GM21717 (cell line): ENCODE results near the gene TEX26.

Source experiments
- ATAC-seq: cut with Tn5 transposase; IDR thresholded peaks from one replicate; pipeline ENCODE4 v1.9.1; 2021; ENCODE audit warnings: mild to moderate bottlenecking, moderate library complexity; ENCODE audit not compliant: unreplicated experiment

Gene TEX26

DNA sequence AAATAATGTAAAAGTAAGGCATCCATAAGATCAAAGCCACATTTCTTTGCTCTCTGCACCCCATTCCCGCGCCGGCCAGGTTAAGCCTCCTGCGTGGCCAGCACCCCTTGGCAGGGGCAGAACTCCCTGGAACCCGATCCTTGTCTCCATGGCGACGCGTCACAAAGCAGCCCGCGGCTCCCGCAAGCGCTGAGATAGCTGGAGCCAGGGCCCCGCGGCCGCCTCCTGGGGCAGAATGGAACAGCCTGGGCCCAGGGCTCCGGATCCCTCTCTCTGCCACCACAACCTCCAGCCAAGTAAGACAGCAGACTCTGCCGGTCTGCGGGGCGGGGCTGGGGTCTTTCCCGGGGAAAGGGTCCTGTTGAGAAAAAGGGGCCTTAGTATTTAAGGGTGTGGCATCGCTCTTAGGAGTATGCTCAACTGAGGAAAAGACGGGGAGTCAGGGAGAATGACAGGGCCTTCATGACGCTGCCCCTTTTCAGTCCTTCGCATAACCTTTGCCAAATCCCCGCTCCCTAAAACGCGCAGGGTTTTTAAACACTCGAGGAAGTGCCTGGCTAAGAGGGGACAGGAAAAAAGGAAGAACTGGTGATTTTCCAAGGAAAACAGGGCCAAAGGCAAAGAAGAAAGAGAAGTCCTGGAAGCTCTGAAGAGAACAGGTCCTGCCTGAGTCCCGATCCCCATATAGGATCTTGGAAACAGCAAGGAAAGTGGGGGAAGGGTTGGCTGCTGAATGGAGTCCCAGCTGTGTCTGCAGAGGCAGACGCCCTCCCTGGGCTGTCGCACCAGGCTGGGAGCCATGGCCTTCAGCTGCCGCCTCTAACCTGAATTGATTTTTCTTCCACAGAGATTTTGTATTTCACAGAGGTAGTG lies at the start of gene TEX26:
TSS of gene TEX26 (plus strand) at position 176 of the 873 bp plus-strand sequence. CDS start at position 236, 60 bp downstream.
- no peak for ATAC-seq

DNA sequence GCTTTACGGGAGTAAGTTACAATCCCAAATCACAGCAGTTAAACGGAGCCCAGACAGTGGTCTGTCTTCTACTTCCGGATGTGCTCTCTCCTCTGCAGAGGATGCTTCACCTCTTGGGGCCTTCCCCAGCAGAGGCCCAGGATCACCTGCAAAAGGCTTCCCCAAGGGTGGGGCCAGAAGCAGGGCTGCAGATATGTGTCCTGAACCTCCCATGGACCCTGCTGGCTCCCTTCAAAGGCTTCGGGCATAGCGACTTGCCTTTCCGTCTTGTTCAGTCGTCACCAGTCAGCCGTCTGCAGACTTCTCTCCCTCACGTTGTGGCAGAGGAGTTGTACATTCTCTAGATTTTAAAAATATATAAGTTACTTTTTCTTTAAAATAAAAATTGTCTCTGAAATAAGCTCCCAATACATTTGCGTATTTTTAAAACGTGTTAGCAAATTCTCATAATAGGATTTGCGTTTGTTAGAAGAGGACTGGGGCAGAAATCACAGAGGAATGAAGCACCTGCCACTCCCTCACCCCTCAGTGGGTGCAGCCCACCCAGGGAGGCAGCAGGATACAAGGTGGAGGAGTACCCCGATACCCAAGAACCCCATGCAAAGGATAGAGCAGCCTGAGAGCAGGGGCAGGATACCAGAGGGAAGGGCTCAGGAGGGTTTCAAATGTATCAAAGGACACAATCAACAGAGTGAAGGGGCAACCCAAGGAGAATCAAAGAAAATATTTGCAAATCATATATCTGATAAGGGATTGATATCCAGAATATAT lies 49.3 kb upstream of the TEX26 start:
- no peak for ATAC-seq

DNA sequence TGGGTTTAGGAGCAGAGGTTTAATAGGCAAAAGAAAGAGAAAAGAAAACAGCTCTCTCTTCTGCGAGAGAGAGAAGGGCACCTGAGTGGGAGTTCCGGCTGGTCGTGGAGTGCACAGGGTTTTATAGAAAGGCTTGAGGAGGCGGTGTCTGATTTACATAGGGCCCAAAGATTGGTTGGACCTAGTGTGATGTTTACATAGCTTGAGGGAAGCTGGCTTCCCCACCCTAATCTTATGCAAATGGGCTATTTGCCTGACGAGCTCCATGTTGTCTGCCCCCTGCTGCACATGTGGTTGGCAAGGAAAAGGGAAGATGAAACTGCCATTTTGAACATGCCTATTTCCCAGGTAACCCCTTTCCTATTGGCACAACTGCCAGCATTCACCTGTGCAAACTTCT lies 47.9 kb upstream of the TEX26 start:
- ATAC-seq = no peak

DNA sequence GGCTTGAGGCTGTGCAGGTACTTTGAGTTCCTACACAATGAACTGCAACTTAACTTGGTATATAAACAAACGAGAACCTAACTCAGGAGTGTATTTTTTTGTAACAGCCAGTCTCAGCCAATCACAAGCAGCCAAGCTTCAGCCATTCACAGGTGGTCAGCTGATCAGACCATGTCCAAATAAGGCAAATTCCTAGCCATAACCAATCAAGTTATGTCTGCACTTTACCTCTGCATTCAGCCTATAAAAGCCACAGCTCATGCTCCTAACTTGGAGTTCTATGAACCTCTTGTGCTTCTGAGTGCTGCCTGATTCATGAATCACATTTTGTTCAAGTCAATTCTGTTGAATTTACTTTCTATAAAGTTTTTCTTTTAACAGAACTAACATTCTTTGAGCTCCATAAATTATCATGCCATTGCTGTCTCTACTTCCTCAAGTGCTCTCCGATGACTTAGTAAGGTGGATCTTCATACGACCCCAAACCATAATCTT lies 43.2 kb upstream of the TEX26 start:
- no peak for ATAC-seq

DNA sequence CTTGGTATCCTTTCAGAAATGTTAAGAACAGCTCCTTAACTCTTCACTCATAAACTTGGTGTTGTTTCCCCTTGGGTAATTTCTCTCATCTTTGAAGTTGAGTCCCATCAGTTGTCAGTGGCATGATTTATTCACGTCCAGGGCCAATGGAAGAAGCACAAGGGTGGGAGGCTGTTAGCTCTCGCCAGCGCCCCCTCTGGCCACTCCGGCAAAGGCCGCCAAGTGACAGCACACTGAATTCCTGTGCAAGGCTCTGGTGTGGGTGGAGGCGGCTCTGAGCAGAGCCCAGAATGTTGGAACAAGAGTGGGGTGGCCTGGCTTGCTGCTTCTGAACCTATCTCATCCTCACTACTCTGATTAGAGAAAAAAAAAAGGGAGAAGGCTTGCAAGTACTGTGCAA lies 39.5 kb upstream of the TEX26 start:
- no peak for ATAC-seq

DNA sequence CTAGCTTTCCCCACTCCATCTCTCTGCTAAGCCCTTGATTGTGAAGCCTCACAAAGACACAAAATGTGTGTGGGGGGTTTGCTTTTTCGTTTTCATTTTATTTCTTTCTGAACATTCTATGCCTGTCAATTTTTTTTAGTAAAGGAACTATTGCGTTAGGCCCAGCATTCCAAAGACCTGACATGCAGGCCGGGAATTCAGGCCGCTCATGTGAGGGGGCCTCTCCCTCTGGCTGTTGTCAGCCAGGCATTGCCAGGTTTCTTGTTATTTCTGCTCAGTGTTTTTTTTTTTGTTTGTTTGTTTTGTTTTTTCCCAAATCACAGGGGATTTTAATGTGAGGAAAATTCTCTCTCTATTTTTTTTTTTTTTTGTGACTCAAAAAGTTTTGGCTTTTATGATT lies 36.7 kb upstream of the TEX26 start:
- ATAC-seq = no peak

DNA sequence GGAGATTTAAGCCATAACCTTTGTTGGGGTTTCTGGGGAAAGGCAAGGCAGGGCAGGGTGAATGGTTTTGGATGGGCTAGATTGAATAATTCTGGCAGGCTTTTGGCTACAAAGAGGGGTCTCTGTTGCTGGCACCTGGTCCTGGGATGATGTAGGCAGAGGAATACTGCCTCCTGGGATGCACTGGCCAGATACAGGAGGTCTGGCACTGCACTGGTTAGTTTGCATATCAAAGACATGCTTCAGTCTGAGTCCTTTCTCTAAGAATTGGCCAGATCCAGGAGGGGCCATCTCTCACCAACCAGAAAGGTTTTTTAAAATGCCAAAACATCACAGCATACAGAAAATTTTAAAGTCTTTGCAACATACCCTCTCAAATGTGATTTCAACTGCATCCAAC lies 34.4 kb upstream of the TEX26 start:
- ATAC-seq = no peak

DNA sequence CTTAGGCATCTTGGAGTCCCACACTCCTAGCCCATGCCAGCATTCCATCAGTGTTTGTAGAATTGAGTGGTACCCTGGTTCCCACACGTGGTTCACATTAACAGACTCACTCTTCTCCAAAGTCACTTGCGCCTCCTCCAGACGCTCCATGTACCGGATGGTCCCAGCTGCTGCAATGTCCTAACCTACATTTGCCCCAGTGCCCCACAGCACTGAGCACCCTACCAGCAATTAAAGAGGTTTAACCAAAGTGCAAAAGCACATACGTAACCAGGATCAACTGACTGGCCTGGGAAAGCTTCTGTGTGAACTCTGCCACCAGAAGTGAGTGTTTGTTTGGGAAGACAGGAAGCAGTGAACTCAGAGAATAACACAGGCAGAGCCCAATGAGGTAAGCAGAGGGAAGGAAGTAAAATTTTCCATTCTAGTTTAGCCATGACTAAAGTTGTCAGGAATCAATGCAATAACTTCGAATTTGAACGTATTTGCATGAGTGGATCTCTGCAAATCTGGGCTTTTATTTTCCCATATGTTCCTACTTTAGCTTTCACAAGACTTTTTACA lies 33.7 kb upstream of the TEX26 start:
- no peak for ATAC-seq

DNA sequence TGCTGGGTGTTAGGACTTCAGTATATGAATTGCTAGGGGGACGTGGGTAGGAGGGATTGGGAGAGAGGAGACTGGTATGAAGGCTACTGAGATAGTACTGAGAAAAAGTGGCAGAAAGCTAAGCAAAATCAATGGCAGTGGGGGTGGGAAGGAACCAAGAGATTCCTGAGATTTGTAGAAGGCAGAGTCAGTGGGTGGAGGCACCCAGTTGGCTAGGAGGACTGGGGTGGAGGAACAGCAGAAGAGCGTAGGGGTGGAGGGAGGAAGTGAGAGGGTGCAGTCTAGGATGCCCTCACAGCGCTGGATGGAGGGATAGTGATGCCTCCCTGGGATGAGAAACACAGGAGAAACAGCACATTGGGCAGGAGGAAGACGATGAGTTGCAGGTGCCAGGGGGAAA lies 32.0 kb upstream of the TEX26 start:
- ATAC-seq = no peak

DNA sequence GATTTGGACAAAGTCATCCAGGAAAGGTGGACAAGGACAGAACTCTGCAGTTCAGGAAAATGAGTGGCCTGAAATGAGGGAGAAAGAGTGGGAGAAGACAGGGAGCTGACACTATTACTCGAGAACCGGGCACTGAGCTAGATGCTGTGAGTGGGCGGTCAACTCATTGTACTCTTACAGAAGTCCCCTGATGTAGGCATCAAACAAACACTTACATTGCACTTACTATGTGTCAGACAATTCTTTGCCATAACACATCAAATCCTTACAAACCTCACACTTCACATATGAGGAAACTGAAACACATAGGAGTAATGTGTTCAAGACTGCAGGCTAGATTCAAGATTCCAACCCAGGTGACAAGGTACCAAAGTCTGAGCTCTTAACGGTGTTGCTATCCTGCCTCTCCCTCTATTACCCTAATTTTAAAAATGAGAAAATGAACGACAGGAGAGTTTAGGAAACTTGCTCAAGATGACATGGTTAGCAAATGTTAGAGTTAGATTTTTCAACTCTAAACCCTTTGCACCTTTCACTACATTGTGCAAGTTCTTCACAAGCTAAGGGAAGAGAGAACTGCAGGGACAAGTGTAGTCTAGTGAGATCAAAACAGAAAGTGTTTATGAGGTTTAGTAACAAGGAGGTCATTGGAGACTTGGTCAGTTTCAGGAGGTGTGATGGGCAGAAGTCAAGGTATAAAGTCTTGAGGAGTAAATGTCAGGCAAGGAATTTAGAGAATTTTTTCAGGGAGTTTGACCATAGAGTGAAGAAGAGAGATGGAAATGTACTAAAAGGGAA lies 31.3 kb upstream of the TEX26 start:
- ATAC-seq = no peak

DNA sequence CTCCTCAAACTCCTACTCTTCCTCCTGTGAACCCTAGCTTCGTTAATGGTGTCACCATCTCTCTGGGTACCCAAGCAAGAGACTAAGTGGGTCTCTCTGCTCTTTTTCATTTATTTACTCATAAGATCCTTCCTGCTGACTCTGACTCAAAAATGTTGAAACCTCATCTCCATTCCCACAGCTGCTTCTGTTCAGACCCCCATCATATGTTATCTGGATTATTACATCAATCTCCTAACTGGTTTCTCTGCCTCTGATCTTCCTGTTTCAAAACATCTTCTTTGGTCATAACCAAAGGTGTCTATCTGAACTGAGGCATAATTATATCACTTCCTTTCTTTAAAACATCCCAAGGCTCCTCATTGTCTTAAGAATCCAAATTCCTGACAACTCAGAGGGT lies 28.4 kb upstream of the TEX26 start:
- ATAC-seq = no peak

DNA sequence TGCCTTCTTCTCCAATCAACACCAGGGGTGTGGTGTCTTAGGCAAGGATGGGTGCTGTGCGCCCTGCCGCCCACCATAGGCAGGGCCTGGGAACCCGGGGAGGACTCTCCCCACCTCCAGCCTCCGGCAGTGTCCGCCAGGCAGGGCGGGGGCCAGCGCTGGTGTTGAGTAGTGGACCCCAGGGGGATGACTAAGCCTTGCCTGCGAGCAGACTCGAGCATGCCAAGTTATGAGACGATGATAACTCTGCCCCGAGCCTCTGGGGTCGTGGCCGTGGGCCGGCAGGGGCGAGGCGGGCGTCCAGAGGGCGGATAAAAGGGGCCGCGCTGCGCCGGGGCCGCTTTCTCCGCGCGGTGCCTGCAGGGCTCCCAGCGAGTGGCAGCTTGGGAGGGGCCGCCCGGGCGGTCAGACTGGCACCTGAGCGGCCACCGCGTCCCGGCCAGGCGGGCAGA lies 26.5 kb upstream of the TEX26 start, which contains the start of gene MEDAG:
TSS of gene MEDAG (plus strand) at position 340 of the 452 bp plus-strand sequence. CDS start 245 bp downstream, outside the sequence.
- no peak for ATAC-seq

DNA sequence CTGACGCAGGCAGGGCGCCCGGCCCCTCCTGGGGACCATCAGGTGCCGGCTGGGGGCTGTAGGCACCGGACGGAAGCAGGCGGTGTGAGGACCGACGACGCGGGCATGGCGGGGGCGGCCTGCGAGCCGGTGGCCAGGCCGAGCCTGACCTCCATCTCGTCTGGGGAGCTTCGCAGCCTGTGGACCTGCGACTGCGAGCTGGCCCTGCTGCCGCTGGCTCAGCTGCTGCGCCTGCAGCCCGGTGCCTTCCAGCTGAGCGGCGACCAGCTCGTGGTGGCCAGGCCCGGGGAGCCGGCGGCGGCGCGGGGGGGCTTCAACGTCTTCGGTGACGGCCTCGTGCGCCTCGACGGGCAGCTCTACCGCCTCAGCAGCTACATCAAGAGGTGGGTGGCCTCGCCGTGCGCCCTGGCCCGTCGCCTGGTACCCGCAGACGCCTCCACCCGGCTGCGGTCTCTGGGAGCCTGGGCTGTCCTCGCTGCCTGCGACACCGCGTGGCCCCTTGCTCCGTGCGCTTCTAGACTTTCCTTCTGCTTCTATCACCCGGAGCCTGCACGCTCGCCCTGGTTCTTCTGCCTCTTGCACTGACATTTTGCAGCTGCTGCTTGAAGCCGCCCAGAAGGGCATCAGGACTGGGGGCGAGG lies 25.9 kb upstream of the TEX26 start:
- ATAC-seq = no peak

DNA sequence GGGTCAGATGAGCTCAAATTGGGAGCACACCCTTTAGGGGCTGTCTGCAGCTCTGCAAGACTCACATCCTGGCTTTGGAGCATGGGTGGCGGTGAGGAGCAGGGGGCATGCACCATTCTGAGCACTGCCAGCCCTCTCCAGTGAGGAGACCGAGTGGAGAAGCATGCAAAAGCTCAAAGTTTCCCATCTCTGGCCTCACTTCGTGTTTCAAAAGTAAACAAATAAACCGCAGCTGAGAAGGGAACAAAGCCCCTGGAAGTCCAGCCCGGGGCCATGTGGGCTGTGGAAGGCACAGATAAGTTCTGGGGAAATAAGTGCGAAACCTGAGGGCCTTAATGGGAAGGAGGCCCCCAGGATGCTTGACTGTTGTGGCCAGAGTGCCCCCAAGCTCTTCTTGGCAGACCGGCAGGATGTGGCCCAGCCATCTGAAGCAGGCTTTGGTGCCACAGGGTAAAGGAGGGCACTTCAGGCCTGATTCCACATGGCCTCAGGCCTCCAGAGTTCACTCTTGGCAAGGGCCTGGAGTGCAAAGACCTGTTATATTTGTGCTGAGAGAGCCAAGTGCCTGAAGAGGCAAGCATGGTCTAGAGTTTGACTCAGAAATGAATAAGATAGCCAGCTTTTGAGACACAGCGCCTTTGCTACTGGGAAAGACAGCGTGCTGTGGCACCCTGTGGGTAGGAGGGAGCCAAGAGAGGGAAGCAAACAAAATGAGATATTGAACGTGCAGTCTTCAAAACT lies 25.2 kb upstream of the TEX26 start:
- ATAC-seq = no peak

DNA sequence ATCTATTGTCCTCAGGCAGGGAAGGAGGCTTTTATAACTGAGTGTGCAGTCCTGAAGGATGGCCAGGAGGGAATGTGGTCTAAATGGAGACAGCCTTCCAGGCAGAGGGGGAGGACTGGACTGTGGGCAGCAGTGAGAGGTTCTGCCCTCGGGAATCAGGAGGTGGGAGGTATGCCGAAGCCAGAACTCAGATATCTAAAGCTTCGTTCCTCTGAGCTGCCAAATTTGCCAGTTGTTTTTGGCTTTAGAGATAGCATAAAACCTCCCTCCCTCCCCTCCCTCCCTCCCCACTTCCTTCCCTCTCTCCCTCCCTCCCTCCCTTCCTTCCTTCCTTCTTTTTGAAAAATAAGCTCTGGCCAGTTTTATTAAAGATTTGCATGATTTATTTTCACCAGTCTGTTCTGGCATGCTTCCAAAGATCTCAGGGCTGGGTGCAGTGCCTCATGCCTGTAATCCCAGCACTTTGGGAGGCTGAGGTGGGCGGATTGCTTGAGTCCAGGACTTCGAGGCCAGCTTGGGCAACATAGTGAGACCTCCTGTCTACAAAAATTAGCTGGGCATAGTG lies 24.0 kb upstream of the TEX26 start:
- no peak for ATAC-seq

DNA sequence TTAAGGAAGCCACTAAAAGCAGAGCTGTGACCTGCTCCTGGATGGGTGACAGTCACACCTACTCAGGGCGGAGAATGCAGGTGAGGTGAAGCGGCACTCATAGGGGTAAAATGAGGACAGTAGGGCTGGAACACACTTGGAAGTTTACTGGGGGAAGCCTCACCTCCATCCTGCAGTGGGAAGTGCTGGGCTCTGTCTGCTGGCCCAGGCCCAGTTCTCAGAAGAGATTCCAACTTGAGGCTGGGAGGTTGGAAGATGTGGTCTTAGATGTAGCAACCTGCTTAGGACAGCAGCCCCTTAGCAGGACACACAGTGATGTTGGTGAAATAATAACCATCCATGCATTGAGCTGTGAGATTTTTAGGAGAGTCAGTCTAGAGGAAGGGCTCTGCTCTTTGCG lies 21.8 kb upstream of the TEX26 start:
- no peak for ATAC-seq

DNA sequence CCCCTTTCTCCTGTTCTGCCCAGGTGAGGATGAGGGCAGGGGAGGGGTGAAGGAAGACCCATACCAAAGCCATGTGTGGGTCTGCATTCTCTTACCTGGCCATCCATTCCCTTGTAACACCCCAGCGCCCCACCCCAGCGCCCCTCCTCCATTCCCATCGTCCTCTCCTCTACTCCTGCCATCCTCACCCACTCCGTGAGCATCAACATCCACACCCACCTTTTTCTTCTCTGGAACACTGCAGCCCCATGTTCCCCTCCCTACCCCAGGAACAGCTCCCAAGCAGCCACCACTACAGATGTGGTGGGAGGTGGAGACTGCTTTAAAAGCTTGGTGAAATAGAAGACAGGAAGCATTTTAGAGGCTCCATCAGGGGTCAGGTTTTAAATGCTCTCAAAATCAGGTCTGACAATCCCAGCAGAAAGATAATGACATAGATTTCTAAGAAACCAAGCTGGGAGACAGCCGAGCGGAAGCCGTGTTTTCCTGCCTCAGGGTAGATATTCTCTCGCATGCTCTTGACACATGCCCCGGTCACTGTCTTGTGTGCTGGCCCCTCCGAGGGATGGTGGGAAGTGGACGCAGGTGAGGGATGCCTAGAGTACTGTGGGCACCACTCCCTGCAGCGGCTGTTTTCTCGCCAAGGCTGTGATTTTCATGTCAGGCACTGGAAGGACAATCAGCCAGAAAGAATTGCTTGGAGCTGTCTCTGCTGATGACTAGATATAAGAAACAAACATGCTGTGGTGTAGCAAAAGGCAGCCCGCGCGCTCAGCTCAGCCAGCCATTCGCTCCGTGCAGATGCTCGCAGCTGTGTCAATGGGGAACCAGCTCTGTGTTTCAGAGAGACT lies 16.5 kb upstream of the TEX26 start:
- no peak for ATAC-seq

DNA sequence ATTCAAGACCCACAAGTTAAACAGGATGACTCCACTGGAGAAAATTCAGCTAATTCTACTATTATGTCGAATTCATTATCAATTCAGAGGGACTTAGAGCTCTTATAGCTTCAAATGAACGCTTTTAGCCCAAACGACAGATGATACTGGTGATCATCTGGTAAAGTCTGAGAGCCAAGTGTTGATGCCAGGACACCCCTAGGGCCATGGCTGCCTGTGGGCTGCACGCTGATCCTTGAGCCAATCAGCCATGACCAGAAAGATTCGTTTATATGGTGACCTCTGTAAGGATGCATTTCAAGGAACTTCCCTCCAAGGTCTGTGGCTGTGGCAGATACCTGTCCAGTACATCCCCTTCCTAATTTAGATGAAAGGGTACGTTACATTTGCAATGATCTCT lies 15.5 kb upstream of the TEX26 start:
- ATAC-seq = no peak
